ENCODE results near the gene SSH2.

- no peak for TF ChIP-seq CTCF (IDR thresholded peaks at IDR 0.05)
- TF ChIP-seq POLR2A (IDR thresholded peaks at IDR 0.05), result no peak
These were observed 166.8 kb downstream of the SSH2 start for GRCh38 chr17:29763273-29763672.

Data from ovary (tissue), 3 donors.